Measurements from ENCODE around the gene SIM2. TPM values are rescaled to one million over a fixed set of nuclear protein-coding genes. Genes with fewer than 3 reads are reported as not detected.

The SIM2 gene
- total and polyA plus RNA-seq, 2 of the 13 experiments (the other 11 are each of a cell fraction or from before 2014, with no cell fraction given), result 0.36 to 0.53 TPM

GRCh38 chr21:36768496-36768895 lies 69.6 kb downstream of the SIM2 start:
- POLR2A ChIA-PET, result no interaction called here
- ATAC-seq (no peak), FAIRE-seq (no peak), DNase-seq (ENCODE audit: low spot score) (no peak)
- no peak overlapping the region for H3K27ac ChIP-seq (ENCODE audit: extremely low read length, insufficient read depth, low read length)
- H3K36me3 ChIP-seq (replicated peaks in 1 of 2; ENCODE audit: control insufficient read depth in 1 of 2, insufficient read depth in 2 of 2, low read length in 2 of 2), result peaks cover 0 to 1% of the 10 kb centered on the region in 2 experiments; a peak in 1 of 5 replicates
- no peaks in the 10 kb centered on the region for H3K79me2 ChIP-seq (ENCODE audit: insufficient read depth, low read length)
- CTCF ChIA-PET (ENCODE audit: low intra/inter-chr PET ratio, low total read pairs), result no interaction called here
- in situ Hi-C loops (cut with HindIII; ENCODE audit: extremely low pct_ligation_motif_present, low pct_unique_long_range_greater_than_20kb) (no loop called here), intact Hi-C loops (cut with micrococcal nuclease; ENCODE audit: unreplicated experiment) (no loop called here)
- no TSS peak for BruUV-seq (replicated peaks)
- H3K27me3 ChIP-seq (ENCODE audit: control insufficient read depth in 1 of 2, insufficient read depth in 2 of 2, low read length in 2 of 2), result no peaks in the 10 kb centered on the region
- no peak overlapping the region for H3K4me2 ChIP-seq (ENCODE audit: low read depth, low read length)
- 94% methylated on average over 13 of the region's 13 CpGs for WGBS (ENCODE audit: low lambda C conversion rate)
- H4K20me1 ChIP-seq (ENCODE audit: insufficient read depth, low read length), result no peaks in the 10 kb centered on the region
- no peak overlapping the region for H3K9ac ChIP-seq (ENCODE audit: insufficient read depth, low read depth, low read length)
- peaks cover 9% of the 10 kb centered on the region for H3K4me1 ChIP-seq (ENCODE audit: insufficient read depth, low read length)
- H3K4me3 ChIP-seq (replicated peaks in 1 of 3; ENCODE audit: insufficient read depth in 1 of 3, low read depth in 2 of 3, low read length in 3 of 3), result no peak overlapping the region
- H2AFZ ChIP-seq (ENCODE audit: low read length), result no peak overlapping the region
- no peaks in the 10 kb centered on the region for H3K9me3 ChIP-seq (ENCODE audit: low read length)
- TF ChIP-seq ZNF33A (CRISPR knock-in tag; IDR thresholded peaks at IDR 0.05; ENCODE audit: borderline replicate concordance) (no peak), HOXA7 (CRISPR knock-in tag; IDR thresholded peaks at IDR 0.05) (no peak), ZNF20 (CRISPR knock-in tag; IDR thresholded peaks at IDR 0.05) (no peak), ZNF891 (CRISPR knock-in tag; IDR thresholded peaks at IDR 0.05) (no peak), RNF2 (conservative IDR thresholded peaks at IDR 0.05; ENCODE audit: low read depth) (no peak), ZNF678 (CRISPR knock-in tag; IDR thresholded peaks at IDR 0.05) (no peak), MTA1 (CRISPR knock-in tag; IDR thresholded peaks at IDR 0.05; ENCODE audit: borderline replicate concordance) (no peak), ARNT (IDR thresholded peaks at IDR 0.05) (no peak), ZNF468 (CRISPR knock-in tag; IDR thresholded peaks at IDR 0.05) (no peak), HDAC6 (IDR thresholded peaks at IDR 0.05; ENCODE audit: low read depth, low read length) (no peak), ZNF3 (CRISPR knock-in tag; IDR thresholded peaks at IDR 0.05) (no peak), NFE2L1 (CRISPR knock-in tag; IDR thresholded peaks at IDR 0.05; ENCODE audit: borderline replicate concordance) (no peak), SALL1 (CRISPR knock-in tag; IDR thresholded peaks at IDR 0.05) (no peak), TERF1 (CRISPR knock-in tag; IDR thresholded peaks at IDR 0.05) (no peak), DR1 (CRISPR knock-in tag; IDR thresholded peaks at IDR 0.05) (no peak), ZNF143 (CRISPR knock-in tag; IDR thresholded peaks at IDR 0.05) (no peak), BCLAF1 (IDR thresholded peaks at IDR 0.05) (no peak), AKAP8 (CRISPR knock-in tag; IDR thresholded peaks at IDR 0.05) (no peak), KLF12 (CRISPR knock-in tag; IDR thresholded peaks at IDR 0.05; ENCODE audit: borderline replicate concordance) (no peak)

All from HepG2 (cell line).